Adrenal gland (tissue), 19 donors: Measurements from ENCODE around the gene KYAT1. TPM values are rescaled to one million over a fixed set of nuclear protein-coding genes. Genes with fewer than 3 reads are reported as not detected.

Source experiments
- DNase-seq, 7 donors: peaks; one replicate each; pipeline ENCODE4 v3.0.0-alpha.2; 2019 to 2020
- H3K27ac ChIP-seq, 5 donors: fragments of 200-600 bp; sonication (generic) in 4 of 5; 1 replicate in 3 of 5; 2 replicates in 2 of 5; pipeline versions ENCODE4 v1.5.1 to v1.8.0; 2016 to 2020; ENCODE audit warnings: mild to moderate bottlenecking in 1 of 5
- H3K27me3 ChIP-seq: fragments of 200-600 bp; 2 replicates; pipeline ENCODE4 v1.8.0; 2021
- H3K36me3 ChIP-seq, 2 donors: fragments of 200-600 bp; replicated peaks in 1 of 2; 1 replicate in 1 of 2; 2 replicates in 1 of 2; pipeline versions ENCODE4 v1.5.1 to v1.8.0; 2018 to 2022
- H3K4me1 ChIP-seq, 2 donors: fragments of 200-600 bp; replicated peaks in 1 of 2; 1 replicate in 1 of 2; 2 replicates in 1 of 2; pipeline versions ENCODE4 v1.5.1 to v1.8.0; 2018 to 2021
- H3K4me3 ChIP-seq, 4 donors: fragments of 200-600 bp; sonication (generic) in 3 of 4; one replicate each; pipeline ENCODE4 v1.5.1; 2016 to 2018
- H3K9me3 ChIP-seq, 3 donors: fragments of 200-600 bp; sonication (generic) in 1 of 3; replicated peaks in 1 of 3; 1 replicate in 2 of 3; 2 replicates in 1 of 3; pipeline versions ENCODE4 v1.5.1 to v1.8.0; 2016 to 2021
- POLR2A ChIP-seq, 2 donors: fragments of 450-650 bp; IDR thresholded peaks; one replicate each; pipeline ENCODE4 v1.6.1; 2017; ENCODE audit warnings: antibody characterized with exemption in 2 of 2, mild to moderate bottlenecking in 2 of 2, moderate library complexity in 1 of 2
- WGBS, 4 donors: extraction: QIAGEN DNeasy Blood & Tissue Kit in 2 of 4; methylation state at CpG; one replicate each; pipeline versions ENCODE4 v1.1.5 to v1.1.7; 2013 to 2017; 5-methylcytosine and 5-hydroxymethylcytosine counted together
- intact Hi-C, 2 donors: fragments of 100-400 bp; cut with DNase I; formaldehyde crosslinking; loops; one replicate each; pipeline versions ENCODE4 v1.14.1 to v1.15.0; 2022 to 2023
- long read RNA-seq, 10 donors: library from polyadenylated mRNA in 3 of 10; unstranded in 2 of 10; stranded (forward) in 1 of 10; transcript quantifications; one replicate each; pipeline ENCODE4 v2.0.0 and lab custom pipeline, GENCODE V29; 2021 to 2026
- polyA plus RNA-seq, 3 donors: library from polyadenylated mRNA; stranded (reverse); fragments of 200-250 nt in 2 of 3; fragments of 350-450 nt in 1 of 3; fragmentation: Illumina TruSeq in 1 of 3; extraction: RNeasy Lipid Tissue Mini Kit (QIAGEN cat#74804) in 1 of 3; gene quantifications; one replicate each; pipeline ENCODE4 v1.2.3, GENCODE V29; 2013 to 2014
- total RNA-seq, 9 donors: library from RNA; depleted of rRNA in 4 of 9; stranded (reverse); fragments of >200 nt in 4 of 9; fragments of 120-200 nt in 1 of 9; fragmentation: NEBNext Ultra II Directional in 1 of 9; extraction: Animal tissue kit (Norgen Biotek cat#: 25700) in 1 of 9; gene quantifications; one replicate each; pipeline versions ENCODE4 v1.1.0 to v1.2.4, GENCODE V29; 2013 to 2023
- TF ChIP-seq, protein P1 (sequence below), 6 experiments: fragments of 450-650 bp in 4 of 6; fragments of 200-600 bp in 2 of 6; sonication (generic) in 1 of 6; IDR thresholded peaks; 1 replicate in 5 of 6; 2 replicates in 1 of 6; pipeline versions ENCODE4 v1.5.1 to v1.8.0; 2016 to 2021; ENCODE audit warnings: antibody characterized with exemption in 6 of 6, mild to moderate bottlenecking in 2 of 6, moderate library complexity in 1 of 6
- donor health status: healthy with polysubstance abuse.
- donor health status: Bipolar disorder and iron deficiency.
- donor health status: DM: yes; HTN: yes; CAD: no.
- donor health status: DM: no; HTN: no; CAD: no.
- donor health status: DM: no; HTN: no; CAD: no.
- donor health status: DM: yes; HTN: yes; CAD: no.

KYAT1 gene
- total RNA-seq (10 to 100 TPM in 1 of 9 donors, 1 to 10 TPM in 8; 3.5 to 10.3 (median 7.7) TPM), polyA plus RNA-seq (1 to 10 TPM; 3.5 to 9.6 (median 5.8) TPM)
- long read RNA-seq, donor 1, partial matches to known transcripts: 5 of 5 reads
- long read RNA-seq, donor 1, other reads (novel, unspliced or antisense): 0 of 5 reads
- long read RNA-seq, donor 2: 0 reads
- long read RNA-seq, donor 3: 0 reads
- long read RNA-seq, donor 4, partial matches to known transcripts: 1 of 4 reads
- long read RNA-seq, donor 4, other reads (novel, unspliced or antisense): 2 of 4 reads
- long read RNA-seq, donor 5, transcript KYAT1-201 (13 exons, 1,903 nt): major isoform, 5 of 16 reads
- long read RNA-seq, donor 5, partial matches to known transcripts: 0 of 16 reads
- long read RNA-seq, donor 5, other reads (novel, unspliced or antisense): 10 of 16 reads
- long read RNA-seq, donor 6, partial matches to known transcripts: 3 of 5 reads
- long read RNA-seq, donor 6, other reads (novel, unspliced or antisense): 1 of 5 reads
- long read RNA-seq, donor 7: 0 reads
- long read RNA-seq, donor 8: 0 reads
- long read RNA-seq, donor 9: 0 reads
- long read RNA-seq, donor 10: 0 reads

DNA sequence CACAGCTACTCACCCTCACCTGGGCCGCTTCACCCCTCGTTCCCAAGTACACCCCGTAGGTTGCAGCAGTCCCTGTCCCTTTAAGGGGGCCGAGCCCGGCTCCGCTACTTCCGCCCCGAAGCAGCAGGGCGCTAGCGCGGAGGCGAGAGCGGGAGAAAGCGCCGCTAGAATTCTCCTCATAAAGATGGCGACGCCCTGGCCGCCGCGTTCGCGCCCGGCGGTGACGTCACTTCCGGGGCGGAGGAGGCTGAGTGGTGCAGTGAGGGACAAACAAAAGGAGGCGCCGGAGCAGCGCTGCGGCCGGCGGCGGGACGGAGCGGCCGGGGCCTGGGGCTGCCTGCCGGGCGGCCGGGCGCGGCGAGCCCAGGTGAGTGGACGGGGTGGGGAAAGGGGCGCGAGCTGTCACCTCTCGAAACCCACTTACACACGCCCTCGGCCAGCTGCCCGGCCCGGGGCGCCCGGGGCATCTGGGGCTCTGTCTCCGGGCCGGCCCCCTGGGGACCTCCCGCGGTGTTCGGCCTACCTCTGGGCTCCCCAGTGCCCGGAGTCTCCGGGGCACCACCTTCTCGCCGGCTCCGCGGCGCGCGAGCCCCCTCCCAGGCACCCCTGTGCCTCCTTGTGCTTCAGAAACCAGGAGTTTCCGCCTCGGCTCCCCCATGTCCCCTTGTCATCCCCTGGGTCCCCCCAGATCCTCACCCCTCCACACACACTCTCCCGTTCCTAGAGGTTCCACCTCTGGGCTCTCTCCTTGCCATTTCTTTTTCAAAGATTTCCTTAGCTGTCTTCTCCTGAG lies at the start of gene KYAT1, which contains the start of gene LRRC8A:
KYAT1 (minus strand) TSS at position 67 of the 793 bp plus-strand sequence. CDS start 36,545 bp downstream, outside the sequence.
LRRC8A (plus strand) TSS at position 250 of the 793 bp plus-strand sequence. CDS start 25,032 bp downstream, outside the sequence.
- TF ChIP-seq POLR2A (IDR thresholded peaks at IDR 0.05): peak; percentile 64 to 88
- TF ChIP-seq, protein P1, sequence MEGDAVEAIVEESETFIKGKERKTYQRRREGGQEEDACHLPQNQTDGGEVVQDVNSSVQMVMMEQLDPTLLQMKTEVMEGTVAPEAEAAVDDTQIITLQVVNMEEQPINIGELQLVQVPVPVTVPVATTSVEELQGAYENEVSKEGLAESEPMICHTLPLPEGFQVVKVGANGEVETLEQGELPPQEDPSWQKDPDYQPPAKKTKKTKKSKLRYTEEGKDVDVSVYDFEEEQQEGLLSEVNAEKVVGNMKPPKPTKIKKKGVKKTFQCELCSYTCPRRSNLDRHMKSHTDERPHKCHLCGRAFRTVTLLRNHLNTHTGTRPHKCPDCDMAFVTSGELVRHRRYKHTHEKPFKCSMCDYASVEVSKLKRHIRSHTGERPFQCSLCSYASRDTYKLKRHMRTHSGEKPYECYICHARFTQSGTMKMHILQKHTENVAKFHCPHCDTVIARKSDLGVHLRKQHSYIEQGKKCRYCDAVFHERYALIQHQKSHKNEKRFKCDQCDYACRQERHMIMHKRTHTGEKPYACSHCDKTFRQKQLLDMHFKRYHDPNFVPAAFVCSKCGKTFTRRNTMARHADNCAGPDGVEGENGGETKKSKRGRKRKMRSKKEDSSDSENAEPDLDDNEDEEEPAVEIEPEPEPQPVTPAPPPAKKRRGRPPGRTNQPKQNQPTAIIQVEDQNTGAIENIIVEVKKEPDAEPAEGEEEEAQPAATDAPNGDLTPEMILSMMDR (IDR thresholded peaks at IDR 0.05): peak in 1 of 6 experiments; percentile 5
- peaks cover 0 to 14% of the 10 kb centered on the region in 2 donors for H3K36me3 ChIP-seq
- WGBS, 4 donors: 0 to 1% (median 0%) methylated on average over 6 to 70 of the region's 70 CpGs
- intact Hi-C loops: loop anchor here (5.0 kb wide), 2 partner anchors 35 to 40 kb away; partner anchors contain the start of gene PHYHD1 (in 1 of the 2)
- H3K4me3 ChIP-seq: peak within 1 kb of the TSS; percentile 74 to 90 (median 78)
- H3K4me1 ChIP-seq: peaks cover 9 to 22% of the 10 kb centered on the region in 2 donors
- no peaks in the 10 kb centered on the region for H3K27me3 ChIP-seq
- peak within 1 kb of the TSS; percentile 57 to 97 (median 90) for H3K27ac ChIP-seq
- peak; percentile 96 to 99 (median 97) for DNase-seq
- H3K9me3 ChIP-seq: no peaks in the 10 kb centered on the region

GRCh38 chr9:128929560-128929959 lies 47.8 kb upstream of the KYAT1 start:
- no peaks in the 10 kb centered on the region for H3K9me3 ChIP-seq
- TF ChIP-seq POLR2A (IDR thresholded peaks at IDR 0.05): no peak
- TF ChIP-seq, protein P1 (IDR thresholded peaks at IDR 0.05): no peak
- H3K4me1 ChIP-seq: peaks cover 0 to 6% of the 10 kb centered on the region in 2 donors
- 88 to 93% (median 89%) methylated on average over 4 of the region's 4 CpGs for WGBS, 4 donors
- DNase-seq: no peak
- H3K4me3 ChIP-seq: no peak overlapping the region
- no peaks in the 10 kb centered on the region for H3K36me3 ChIP-seq
- no peaks in the 10 kb centered on the region for H3K27me3 ChIP-seq
- intact Hi-C loops: loop anchor here in 1 of 2 donors (5.0 kb wide), 1 partner anchor 67 kb away; no protein-coding TSS in a partner anchor
- H3K27ac ChIP-seq: no peak overlapping the region

DNA sequence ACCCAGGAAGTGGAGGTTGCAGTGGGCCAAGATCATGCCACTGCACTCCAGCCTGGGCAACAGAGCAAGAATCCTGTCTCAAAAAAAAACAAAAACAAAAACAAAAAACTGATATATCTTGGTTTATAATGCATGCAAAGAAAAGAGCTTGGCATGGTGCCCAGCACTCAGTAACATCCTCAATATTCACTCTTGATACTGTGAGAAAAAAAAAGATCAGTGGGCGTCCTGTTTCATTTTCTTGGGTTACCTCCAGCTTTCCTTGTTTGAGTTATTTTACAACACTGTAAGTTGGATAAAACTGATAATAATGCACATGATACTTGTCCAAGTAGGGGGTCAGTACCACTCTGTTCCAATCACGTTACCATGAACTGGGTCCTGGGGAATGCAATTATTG lies 46.9 kb upstream of the KYAT1 start:
- H3K36me3 ChIP-seq: no peaks in the 10 kb centered on the region
- DNase-seq: peak in 1 of 7 donors; percentile 43
- intact Hi-C loops: loop anchor here in 1 of 2 donors (5.0 kb wide), 1 partner anchor 66 kb away; no protein-coding TSS in a partner anchor
- H3K4me3 ChIP-seq: no peak overlapping the region
- TF ChIP-seq POLR2A (IDR thresholded peaks at IDR 0.05): no peak
- TF ChIP-seq, protein P1 (IDR thresholded peaks at IDR 0.05): no peak
- no peaks in the 10 kb centered on the region for H3K27me3 ChIP-seq
- no peaks in the 10 kb centered on the region for H3K9me3 ChIP-seq
- no peak overlapping the region for H3K27ac ChIP-seq
- WGBS, 4 donors: 71 to 80% (median 78%) methylated on average over 2 of the region's 2 CpGs
- peaks cover 0 to 6% of the 10 kb centered on the region in 2 donors for H3K4me1 ChIP-seq
